CD4-positive, alpha-beta T cell treated with Interleukin-6 for 4 hours (primary cell): ENCODE data around the gene RGS19.

ENCODE experiments used
- DNase-seq: peaks from one replicate; pipeline ENCODE4 v3.0.0-alpha.2; 2020; ENCODE audit warnings: mixed read lengths

The RGS19 gene

GRCh38 chr20:64076061-64076997 lies 3.0 kb downstream of the RGS19 start:
- no peak for DNase-seq

- DNase-seq: no peak
Measured at GRCh38 chr20:64075556-64075955, 3.8 kb downstream of the RGS19 start.

GRCh38 chr20:64074963-64075362 lies 4.4 kb downstream of the RGS19 start:
- no peak for DNase-seq

GRCh38 chr20:64074184-64074789 lies 5.0 kb downstream of the RGS19 start:
- DNase-seq: no peak

GRCh38 chr20:64073476-64074183 lies 5.7 kb downstream of the RGS19 start:
- no peak for DNase-seq

GRCh38 chr20:64072498-64073063 lies 6.7 kb downstream of the RGS19 start:
- no peak for DNase-seq

- DNase-seq: no peak
Measured at GRCh38 chr20:64071341-64072332, 7.7 kb downstream of the RGS19 start.

GRCh38 chr20:64070244-64070993 lies 8.9 kb downstream of the RGS19 start:
- DNase-seq: no peak

- DNase-seq: peak; percentile 40
Measured at GRCh38 chr20:64069614-64070243, 9.6 kb downstream of the RGS19 start.

GRCh38 chr20:64069209-64069613 lies 10.1 kb downstream of the RGS19 start:
- DNase-seq: no peak

GRCh38 chr20:64068386-64069208 lies 10.7 kb downstream of the RGS19 start:
- DNase-seq: peak; percentile 1

- no peak for DNase-seq
Measured at GRCh38 chr20:64067733-64068307, 11.5 kb downstream of the RGS19 start.

- DNase-seq: no peak
Measured at GRCh38 chr20:64067005-64067632, 12.2 kb downstream of the RGS19 start.

GRCh38 chr20:64065974-64066343 lies 13.4 kb downstream of the RGS19 start:
- DNase-seq: peak; percentile 61

GRCh38 chr20:64065062-64065973 lies 14.0 kb downstream of the RGS19 start:
- peak; percentile 30 for DNase-seq

GRCh38 chr20:64064145-64064698 lies 15.1 kb downstream of the RGS19 start:
- peak; percentile 1 for DNase-seq

GRCh38 chr20:64063389-64064144 lies 15.8 kb downstream of the RGS19 start:
- DNase-seq: no peak
